ENCODE measurements around the gene SPATA3. TPM values are rescaled to one million over a fixed set of nuclear protein-coding genes. Genes with fewer than 3 reads are reported as not detected.

SPATA3 gene
- total and polyA plus RNA-seq, 2 of the 8 experiments (the other 6 are each of a cell fraction or from before 2014, with no cell fraction given) = not detected

GRCh38 chr2:231056453-231057416 lies 60.8 kb downstream of the SPATA3 start, which contains the start of gene PSMD1 (continued):
- TF ChIP-seq HDAC6 (IDR thresholded peaks at IDR 0.05; ENCODE audit: low read depth, low read length) = no peak
- TF ChIP-seq KDM4A (IDR thresholded peaks at IDR 0.05; ENCODE audit: low read depth, low read length, severe bottlenecking) = peak; percentile 49
- no peak for TF ChIP-seq KDM5A (IDR thresholded peaks at IDR 0.05; ENCODE audit: low read length)
